HepG2 (cell line): Measurements from ENCODE around the gene CTNNA3. TPM values are rescaled to one million over a fixed set of nuclear protein-coding genes. Genes with fewer than 3 reads are reported as not detected.

Experiments
- BCLAF1 ChIP-seq: fragments of 450-650 bp; IDR thresholded peaks from 2 replicates; pipeline ENCODE4 v1.6.1; 2017; ENCODE audit warnings: mild to moderate bottlenecking
- ETS1 ChIP-seq: sonication (generic); formaldehyde crosslinking; IDR thresholded peaks from 2 replicates; pipeline ENCODE4 v1.4.0; 2020; ENCODE audit warnings: missing genetic modification reagents
- HOXA7 ChIP-seq: sonication (generic); formaldehyde crosslinking; IDR thresholded peaks from 2 replicates; pipeline ENCODE4 v1.8.1; 2022; ENCODE audit warnings: mild to moderate bottlenecking, missing genetic modification reagents, moderate library complexity
- KAT7 ChIP-seq: IDR thresholded peaks from 2 replicates; pipeline ENCODE4 v1.6.1; 2018; ENCODE audit warnings: borderline replicate concordance, missing compliant biosample characterization
- KDM4B ChIP-seq: sonication (generic); formaldehyde crosslinking; IDR thresholded peaks from 2 replicates; pipeline ENCODE4 v1.4.0; 2020; ENCODE audit warnings: missing genetic modification reagents
- MTA1 ChIP-seq: sonication (generic); formaldehyde crosslinking; IDR thresholded peaks from 2 replicates; pipeline ENCODE4 v1.4.0; 2020; ENCODE audit warnings: missing genetic modification reagents, mild to moderate bottlenecking, borderline replicate concordance
- MTA3 ChIP-seq: sonication (generic); formaldehyde crosslinking; IDR thresholded peaks from 2 replicates; pipeline ENCODE4 v1.4.0; 2020; ENCODE audit warnings: missing genetic modification reagents
- REL ChIP-seq: sonication (generic); formaldehyde crosslinking; conservative IDR thresholded peaks from 2 replicates; pipeline ENCODE4 v1.8.0; 2022; ENCODE audit warnings: mild to moderate bottlenecking, missing genetic modification reagents, moderate library complexity
- RELA ChIP-seq: sonication (generic); formaldehyde crosslinking; IDR thresholded peaks from 2 replicates; pipeline ENCODE4 v1.4.0; 2020; ENCODE audit warnings: missing genetic modification reagents
- SMYD3 ChIP-seq: sonication (generic); formaldehyde crosslinking; IDR thresholded peaks from 2 replicates; pipeline ENCODE4 v1.8.1; 2023; ENCODE audit warnings: mild to moderate bottlenecking, missing genetic modification reagents
- ZBTB42 ChIP-seq: sonication (generic); formaldehyde crosslinking; IDR thresholded peaks from 2 replicates; pipeline ENCODE4 v1.5.0; 2020; ENCODE audit warnings: mild to moderate bottlenecking, missing genetic modification reagents
- ZNF605 ChIP-seq: sonication (generic); formaldehyde crosslinking; IDR thresholded peaks from 2 replicates; pipeline ENCODE4 v1.8.0; 2022; ENCODE audit warnings: mild to moderate bottlenecking, missing genetic modification reagents
- ZNF75D ChIP-seq: sonication (generic); formaldehyde crosslinking; IDR thresholded peaks from 2 replicates; pipeline ENCODE4 v1.8.1; 2023; ENCODE audit warnings: missing genetic modification reagents, mild to moderate bottlenecking, borderline replicate concordance
- polyA plus RNA-seq, 8 experiments: library from polyadenylated mRNA; depleted of rRNA in 3 of 8; stranded (reverse) in 7 of 8; unstranded in 1 of 8; fragments of >200 nt; fragmentation: Illumina TruSeq in 4 of 8; extraction: Trizol in 4 of 8; gene quantifications; 2 replicates each; pipeline versions ENCODE4 v1.2.1 to v1.2.3, GENCODE V29; 2011 to 2016; ENCODE audit warnings: low read depth in 4 of 8, missing spikeins in 1 of 8, mixed read lengths in 1 of 8; ENCODE audit not compliant: insufficient read depth in 1 of 8
- total RNA-seq, 5 experiments: library from RNA; depleted of rRNA; stranded (reverse); fragments of >200 nt; fragmentation: Illumina TruSeq; extraction: Trizol; gene quantifications; 2 replicates each; pipeline ENCODE4 v1.2.3, GENCODE V29; 2016; ENCODE audit warnings: low read depth in 1 of 5

The CTNNA3 gene
- total and polyA plus RNA-seq, 2 of the 13 experiments (the other 11 are each of a cell fraction or from before 2014, with no cell fraction given) = not detected

GRCh38 chr10:66713387-66713786 is 982.6 kb downstream of the CTNNA3 start (continued):
- no peak for TF ChIP-seq KDM4B (CRISPR knock-in tag)
- no peak for TF ChIP-seq MTA3 (CRISPR knock-in tag)
- no peak for TF ChIP-seq ZNF75D (CRISPR knock-in tag)
- no peak for TF ChIP-seq MTA1 (CRISPR knock-in tag)
- TF ChIP-seq RELA (CRISPR knock-in tag) = no peak
- TF ChIP-seq KAT7 (CRISPR knock-in tag) = no peak
- TF ChIP-seq ZBTB42 = no peak
- TF ChIP-seq BCLAF1 = no peak
- no peak for TF ChIP-seq ZNF605
- no peak for TF ChIP-seq ETS1
- no peak for TF ChIP-seq REL (CRISPR knock-in tag)
- TF ChIP-seq HOXA7 (CRISPR knock-in tag) = no peak
- no peak for TF ChIP-seq SMYD3 (CRISPR knock-in tag)
